Cardiac muscle cell (in vitro differentiated cells and primary cell): ENCODE measurements around the gene TMEM98. TPM values are rescaled to one million over a fixed set of nuclear protein-coding genes. Genes with fewer than 3 reads are reported as not detected.

Source experiments
- DNase-seq, 2 donors: peaks; one replicate each; pipeline versions ENCODE4 v3.0.0 to v3.0.0-alpha.2; 2010 to 2017; ENCODE audit warnings: low read depth in 1 of 2, low spot score in 1 of 2
- H3K27ac ChIP-seq: fragments of 200-600 bp; sonication (generic); 2 replicates; pipeline ENCODE4 v1.5.1; 2016
- H3K27me3 ChIP-seq: fragments of 200-600 bp; sonication (generic); 2 replicates; pipeline ENCODE4 v1.6.0; 2016; ENCODE audit warnings: control low read depth
- H3K36me3 ChIP-seq: fragments of 200-600 bp; sonication (generic); 2 replicates; pipeline ENCODE4 v1.5.1; 2016; ENCODE audit warnings: control low read depth
- H3K4me1 ChIP-seq: fragments of 200-600 bp; sonication (generic); 2 replicates; pipeline ENCODE4 v1.8.1; 2017; ENCODE audit warnings: low read depth, mild to moderate bottlenecking, mixed run types
- H3K4me3 ChIP-seq: fragments of 200-600 bp; sonication (generic); 2 replicates; pipeline ENCODE4 v1.5.1; 2016; ENCODE audit warnings: mild to moderate bottlenecking
- H3K9me3 ChIP-seq: fragments of 200-600 bp; sonication (generic); 2 replicates; pipeline ENCODE4 v1.5.1; 2017; ENCODE audit warnings: low read depth, mild to moderate bottlenecking, control low read depth
- CTCF ChIP-seq: IDR thresholded peaks from 2 replicates; pipeline ENCODE4 v1.5.1; 2012; ENCODE audit warnings: low read depth, mild to moderate bottlenecking, low read length
- polyA plus RNA-seq: library from polyadenylated mRNA; unstranded; fragments of >200 nt; fragmentation: Nextera tagmentation; extraction: Ambion mirVana; gene quantifications from 2 replicates; pipeline ENCODE4 v1.2.1, GENCODE V29; 2016
- total RNA-seq: library from RNA; depleted of rRNA; stranded (reverse); fragments of >200 nt; gene quantifications from 2 replicates; pipeline ENCODE4 v1.2.3, GENCODE V29; 2016

The TMEM98 gene
- total and polyA plus RNA-seq, 2 experiments from 2014 or later = 166 to 217 TPM

DNA sequence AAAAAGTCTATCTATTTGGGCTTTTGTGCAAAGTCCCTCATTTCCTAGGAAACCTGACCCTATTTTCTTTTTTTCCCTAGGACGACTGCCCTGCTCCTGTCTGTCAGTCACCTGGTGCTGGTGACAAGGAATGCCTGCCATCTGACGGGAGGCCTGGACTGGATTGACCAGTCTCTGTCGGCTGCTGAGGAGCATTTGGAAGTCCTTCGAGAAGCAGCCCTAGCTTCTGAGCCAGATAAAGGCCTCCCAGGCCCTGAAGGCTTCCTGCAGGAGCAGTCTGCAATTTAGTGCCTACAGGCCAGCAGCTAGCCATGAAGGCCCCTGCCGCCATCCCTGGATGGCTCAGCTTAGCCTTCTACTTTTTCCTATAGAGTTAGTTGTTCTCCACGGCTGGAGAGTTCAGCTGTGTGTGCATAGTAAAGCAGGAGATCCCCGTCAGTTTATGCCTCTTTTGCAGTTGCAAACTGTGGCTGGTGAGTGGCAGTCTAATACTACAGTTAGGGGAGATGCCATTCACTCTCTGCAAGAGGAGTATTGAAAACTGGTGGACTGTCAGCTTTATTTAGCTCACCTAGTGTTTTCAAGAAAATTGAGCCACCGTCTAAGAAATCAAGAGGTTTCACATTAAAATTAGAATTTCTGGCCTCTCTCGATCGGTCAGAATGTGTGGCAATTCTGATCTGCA, 12.9 kb downstream of the TMEM98 start:
- Histone ChIP-seq H3K27me3 (no peaks in the 10 kb centered on the region), H3K4me3 (no peak overlapping the region), H3K9me3 (no peaks in the 10 kb centered on the region), H3K27ac (peak overlapping the region; percentile 16), H3K4me1 (no peaks in the 10 kb centered on the region), H3K36me3 (peaks cover 10% of the 10 kb centered on the region)
- DNase-seq = no peak
- no peak for TF ChIP-seq CTCF

DNA sequence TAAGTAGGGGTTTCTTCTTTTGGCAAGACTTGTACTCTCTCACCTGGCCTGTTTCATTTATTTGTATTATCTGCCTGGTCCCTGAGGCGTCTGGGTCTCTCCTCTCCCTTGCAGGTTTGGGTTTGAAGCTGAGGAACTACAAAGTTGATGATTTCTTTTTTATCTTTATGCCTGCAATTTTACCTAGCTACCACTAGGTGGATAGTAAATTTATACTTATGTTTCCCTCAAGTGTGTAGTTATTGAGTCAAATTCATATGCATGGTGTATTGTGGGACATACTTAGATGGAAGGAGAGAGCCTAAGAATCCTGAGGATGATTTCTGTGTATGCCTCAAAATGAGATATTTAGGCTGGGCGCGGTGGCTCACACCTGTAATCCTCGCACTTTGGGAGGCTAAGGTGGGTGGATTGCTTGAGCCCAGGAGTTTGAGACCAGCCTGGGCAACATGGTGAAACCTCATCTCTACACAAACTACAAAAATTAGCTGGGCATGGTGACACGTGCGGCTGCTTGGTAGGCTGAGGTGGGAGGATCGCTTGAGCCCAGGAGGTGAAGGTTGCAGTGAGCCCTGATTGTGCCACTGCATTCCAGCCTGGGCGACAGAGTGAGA, 13.6 kb downstream of the TMEM98 start:
- H3K4me3 ChIP-seq = no peak overlapping the region
- peak; percentile 44 for TF ChIP-seq CTCF
- H3K4me1 ChIP-seq = no peaks in the 10 kb centered on the region
- H3K9me3 ChIP-seq = no peaks in the 10 kb centered on the region
- H3K27me3 ChIP-seq = no peaks in the 10 kb centered on the region
- peaks cover 10% of the 10 kb centered on the region for H3K36me3 ChIP-seq
- peak overlapping the region; percentile 2 for H3K27ac ChIP-seq
- DNase-seq = no peak

GRCh38 chr17:32943206-32943605, 15.3 kb downstream of the TMEM98 start:
- TF ChIP-seq CTCF = no peak
- Histone ChIP-seq H3K36me3 (peaks cover 7% of the 10 kb centered on the region), H3K27ac (peak overlapping the region; percentile 38), H3K27me3 (no peaks in the 10 kb centered on the region), H3K4me3 (no peak overlapping the region), H3K4me1 (no peaks in the 10 kb centered on the region), H3K9me3 (no peaks in the 10 kb centered on the region)
- peak in 1 of 2 donors; percentile 50 for DNase-seq

GRCh38 chr17:32943647-32944191, 15.8 kb downstream of the TMEM98 start:
- TF ChIP-seq CTCF = no peak
- no peaks in the 10 kb centered on the region for H3K4me1 ChIP-seq
- H3K36me3 ChIP-seq = peaks cover 7% of the 10 kb centered on the region
- H3K9me3 ChIP-seq = no peaks in the 10 kb centered on the region
- DNase-seq = peak; percentile 45 to 95
- H3K27ac ChIP-seq = peak overlapping the region; percentile 38
- H3K4me3 ChIP-seq = no peak overlapping the region
- no peaks in the 10 kb centered on the region for H3K27me3 ChIP-seq

- Histone ChIP-seq H3K27me3 (no peaks in the 10 kb centered on the region), H3K9me3 (no peaks in the 10 kb centered on the region), H3K27ac (peak overlapping the region; percentile 38), H3K4me1 (no peaks in the 10 kb centered on the region), H3K4me3 (no peak overlapping the region), H3K36me3 (peaks cover 7% of the 10 kb centered on the region)
- no peak for TF ChIP-seq CTCF
- no peak for DNase-seq
These were observed 16.5 kb downstream of the TMEM98 start for GRCh38 chr17:32944248-32945020.
